Nephron (organoid): ENCODE results near the gene ADCY1.

ENCODE experiments used
- H3K27ac Mint-ChIP-seq, 3 experiments: 2 replicates each; pipeline ENCODE4 v1.8.0; 2020; ENCODE audit warnings: mixed read lengths in 3 of 3, mild to moderate bottlenecking in 2 of 3, moderate library complexity in 1 of 3
- H3K27me3 Mint-ChIP-seq: 2 replicates; pipeline ENCODE4 v1.8.0; 2021; ENCODE audit warnings: low read depth, mild to moderate bottlenecking, moderate library complexity, mixed read lengths
- H3K36me3 Mint-ChIP-seq: 2 replicates; pipeline ENCODE4 v1.8.0; 2020; ENCODE audit warnings: low read depth, mixed read lengths
- H3K4me1 Mint-ChIP-seq: 2 replicates; pipeline ENCODE4 v1.8.0; 2020; ENCODE audit warnings: mixed read lengths
- H3K4me3 Mint-ChIP-seq, 3 experiments: 2 replicates each; pipeline ENCODE4 v1.8.0; 2020; ENCODE audit warnings: mild to moderate bottlenecking in 3 of 3, mixed read lengths in 3 of 3, moderate library complexity in 2 of 3
- H3K9me3 Mint-ChIP-seq: 2 replicates; pipeline ENCODE4 v1.8.0; 2020; ENCODE audit warnings: mixed read lengths
- TF ChIP-seq, protein P1 (sequence below), 3 experiments: fragments of 200-600 bp; sonication (generic); IDR thresholded peaks; one replicate each; pipeline ENCODE4 v1.5.0; 2021; ENCODE audit warnings: antibody characterized with exemption in 3 of 3; ENCODE audit not compliant: unreplicated experiment in 3 of 3

Gene ADCY1

GRCh38 chr7:45574669-45575500 is 717 bp downstream of the ADCY1 start:
- Mint-ChIP-seq H3K27ac (no peak overlapping the region), H3K4me1 (no peaks in the 10 kb centered on the region), H3K4me3 (peak overlapping the region; percentile 79 to 81 (median 80)), H3K36me3 (no peaks in the 10 kb centered on the region), H3K27me3 (peaks cover 78% of the 10 kb centered on the region), H3K9me3 (no peaks in the 10 kb centered on the region)
- TF ChIP-seq, protein P1, sequence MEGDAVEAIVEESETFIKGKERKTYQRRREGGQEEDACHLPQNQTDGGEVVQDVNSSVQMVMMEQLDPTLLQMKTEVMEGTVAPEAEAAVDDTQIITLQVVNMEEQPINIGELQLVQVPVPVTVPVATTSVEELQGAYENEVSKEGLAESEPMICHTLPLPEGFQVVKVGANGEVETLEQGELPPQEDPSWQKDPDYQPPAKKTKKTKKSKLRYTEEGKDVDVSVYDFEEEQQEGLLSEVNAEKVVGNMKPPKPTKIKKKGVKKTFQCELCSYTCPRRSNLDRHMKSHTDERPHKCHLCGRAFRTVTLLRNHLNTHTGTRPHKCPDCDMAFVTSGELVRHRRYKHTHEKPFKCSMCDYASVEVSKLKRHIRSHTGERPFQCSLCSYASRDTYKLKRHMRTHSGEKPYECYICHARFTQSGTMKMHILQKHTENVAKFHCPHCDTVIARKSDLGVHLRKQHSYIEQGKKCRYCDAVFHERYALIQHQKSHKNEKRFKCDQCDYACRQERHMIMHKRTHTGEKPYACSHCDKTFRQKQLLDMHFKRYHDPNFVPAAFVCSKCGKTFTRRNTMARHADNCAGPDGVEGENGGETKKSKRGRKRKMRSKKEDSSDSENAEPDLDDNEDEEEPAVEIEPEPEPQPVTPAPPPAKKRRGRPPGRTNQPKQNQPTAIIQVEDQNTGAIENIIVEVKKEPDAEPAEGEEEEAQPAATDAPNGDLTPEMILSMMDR (IDR thresholded peaks at IDR 0.05; ENCODE audit: unreplicated experiment in 3 of 3) = peak; percentile 27 to 44 (median 30)

GRCh38 chr7:45575501-45576248 is 1.5 kb downstream of the ADCY1 start:
- no peaks in the 10 kb centered on the region for H3K4me1 Mint-ChIP-seq
- TF ChIP-seq, protein P1 (IDR thresholded peaks at IDR 0.05; ENCODE audit: unreplicated experiment in 3 of 3) = no peak
- H3K9me3 Mint-ChIP-seq = no peaks in the 10 kb centered on the region
- H3K27ac Mint-ChIP-seq = no peak overlapping the region
- no peaks in the 10 kb centered on the region for H3K36me3 Mint-ChIP-seq
- peak overlapping the region; percentile 79 to 81 (median 80) for H3K4me3 Mint-ChIP-seq
- peaks cover 70% of the 10 kb centered on the region for H3K27me3 Mint-ChIP-seq

GRCh38 chr7:45576249-45576929 is 2.2 kb downstream of the ADCY1 start:
- TF ChIP-seq, protein P1 (IDR thresholded peaks at IDR 0.05; ENCODE audit: unreplicated experiment in 3 of 3) = no peak
- no peak overlapping the region for H3K27ac Mint-ChIP-seq
- H3K4me3 Mint-ChIP-seq = peak overlapping the region; percentile 79 to 81 (median 80)
- no peaks in the 10 kb centered on the region for H3K9me3 Mint-ChIP-seq
- H3K27me3 Mint-ChIP-seq = peaks cover 65% of the 10 kb centered on the region
- no peaks in the 10 kb centered on the region for H3K4me1 Mint-ChIP-seq
- no peaks in the 10 kb centered on the region for H3K36me3 Mint-ChIP-seq

DNA sequence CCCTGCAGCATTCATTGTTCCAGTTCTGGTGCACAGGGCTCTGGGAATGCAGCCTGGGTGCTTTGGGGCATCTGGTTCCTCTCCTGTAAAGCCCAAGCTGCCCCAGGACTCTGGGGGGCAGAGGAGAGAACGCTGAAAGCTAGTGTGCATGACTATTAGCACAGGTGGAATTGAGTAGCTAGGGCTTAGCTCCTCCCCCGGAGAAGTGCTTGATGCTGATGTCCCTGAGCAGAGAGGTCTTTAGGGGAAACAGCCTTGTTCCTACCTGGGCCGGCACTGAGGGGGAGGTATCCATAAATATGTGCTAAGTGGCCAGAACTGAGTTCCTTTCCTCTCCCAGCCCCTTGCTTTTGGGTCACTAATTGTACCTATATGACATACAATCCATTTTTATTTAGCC is 3.9 kb downstream of the ADCY1 start:
- Mint-ChIP-seq H3K9me3 (no peaks in the 10 kb centered on the region), H3K27me3 (peaks cover 49% of the 10 kb centered on the region), H3K4me1 (no peaks in the 10 kb centered on the region), H3K27ac (no peak overlapping the region), H3K4me3 (peak overlapping the region in 1 of 3 experiments; percentile 15), H3K36me3 (no peaks in the 10 kb centered on the region)
- TF ChIP-seq, protein P1 (IDR thresholded peaks at IDR 0.05; ENCODE audit: unreplicated experiment in 3 of 3) = no peak

- Mint-ChIP-seq H3K4me1 (no peaks in the 10 kb centered on the region), H3K27me3 (peaks cover 44% of the 10 kb centered on the region)
These were observed 4.3 kb downstream of the ADCY1 start for GRCh38 chr7:45578467-45578866.

More at GRCh38 chr7:45578467-45578866, 4.3 kb downstream of the ADCY1 start:
- Mint-ChIP-seq H3K9me3 (no peaks in the 10 kb centered on the region), H3K36me3 (no peaks in the 10 kb centered on the region), H3K27ac (no peak overlapping the region), H3K4me3 (peak overlapping the region in 1 of 3 experiments; percentile 15)
- TF ChIP-seq, protein P1 (IDR thresholded peaks at IDR 0.05; ENCODE audit: unreplicated experiment in 3 of 3) = no peak
